Astrocyte (in vitro differentiated cells and primary cell): ENCODE measurements around the gene VASN.

Experiments
- EZH2 ChIP-seq: IDR thresholded peaks from 2 replicates; pipeline ENCODE4 v1.6.1; 2012; ENCODE audit warnings: mild to moderate bottlenecking, low read length, inconsistent platforms; ENCODE audit not compliant: insufficient read depth
- TF ChIP-seq, protein P1 (sequence below): IDR thresholded peaks from 2 replicates; pipeline ENCODE4 v1.5.1; 2011; ENCODE audit warnings: low read depth, mild to moderate bottlenecking, inconsistent platforms, low read length, moderate library complexity; ENCODE audit not compliant: insufficient read depth

DNA sequence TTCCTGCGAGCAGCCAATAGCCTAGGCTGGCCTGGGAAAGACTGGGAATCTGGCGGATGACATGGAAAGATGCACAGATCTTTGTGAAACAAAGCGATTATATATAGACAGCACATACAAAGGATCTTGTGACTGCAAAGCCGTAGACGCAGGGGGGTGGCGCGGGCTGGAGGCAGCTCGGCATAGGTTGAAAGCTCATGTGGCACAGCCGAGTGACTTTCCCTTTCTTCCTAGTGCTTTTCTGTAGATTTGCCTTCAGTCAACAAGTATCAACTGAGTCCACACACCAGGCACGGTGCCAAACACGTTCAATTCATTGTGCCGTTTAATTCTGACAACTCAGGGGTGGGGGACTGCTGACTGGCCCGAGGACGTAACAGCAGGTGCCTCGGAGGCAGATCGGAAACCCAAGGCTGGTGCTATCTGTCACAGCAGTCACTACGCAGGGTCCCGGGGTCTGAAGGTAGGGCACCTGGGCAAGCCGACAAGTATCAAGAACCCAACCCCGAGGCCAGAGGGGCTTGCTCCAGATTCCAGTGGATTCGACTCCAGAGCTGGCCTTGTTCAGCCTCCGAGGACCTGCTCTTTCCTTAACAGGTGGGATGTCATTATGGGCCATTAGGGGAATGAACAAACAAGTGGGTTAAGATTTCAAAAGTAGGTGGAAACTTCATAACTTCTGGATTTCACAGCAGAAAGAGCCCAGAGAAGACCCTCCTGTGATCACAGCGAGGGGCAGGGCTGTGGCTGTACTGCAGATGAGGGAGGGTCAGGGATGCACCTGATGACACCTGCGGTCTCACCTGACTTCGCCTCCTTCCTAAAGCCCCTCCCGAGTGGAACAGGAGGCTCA, 26.4 kb upstream of the VASN start:
- TF ChIP-seq, protein P1, sequence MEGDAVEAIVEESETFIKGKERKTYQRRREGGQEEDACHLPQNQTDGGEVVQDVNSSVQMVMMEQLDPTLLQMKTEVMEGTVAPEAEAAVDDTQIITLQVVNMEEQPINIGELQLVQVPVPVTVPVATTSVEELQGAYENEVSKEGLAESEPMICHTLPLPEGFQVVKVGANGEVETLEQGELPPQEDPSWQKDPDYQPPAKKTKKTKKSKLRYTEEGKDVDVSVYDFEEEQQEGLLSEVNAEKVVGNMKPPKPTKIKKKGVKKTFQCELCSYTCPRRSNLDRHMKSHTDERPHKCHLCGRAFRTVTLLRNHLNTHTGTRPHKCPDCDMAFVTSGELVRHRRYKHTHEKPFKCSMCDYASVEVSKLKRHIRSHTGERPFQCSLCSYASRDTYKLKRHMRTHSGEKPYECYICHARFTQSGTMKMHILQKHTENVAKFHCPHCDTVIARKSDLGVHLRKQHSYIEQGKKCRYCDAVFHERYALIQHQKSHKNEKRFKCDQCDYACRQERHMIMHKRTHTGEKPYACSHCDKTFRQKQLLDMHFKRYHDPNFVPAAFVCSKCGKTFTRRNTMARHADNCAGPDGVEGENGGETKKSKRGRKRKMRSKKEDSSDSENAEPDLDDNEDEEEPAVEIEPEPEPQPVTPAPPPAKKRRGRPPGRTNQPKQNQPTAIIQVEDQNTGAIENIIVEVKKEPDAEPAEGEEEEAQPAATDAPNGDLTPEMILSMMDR = no peak
- TF ChIP-seq EZH2 = no peak
